ENCODE results near the gene IFITM10. TPM values are rescaled to one million over a fixed set of nuclear protein-coding genes. Genes with fewer than 3 reads are reported as not detected.
A peak's percentile ranks its signal among the peaks of the same experiment; 100 is the strongest.

Gene IFITM10
- total and polyA plus RNA-seq, 9 of the 15 experiments (the other 6 are each of a cell fraction or from before 2014, with no cell fraction given) = 0.08 to 0.13 (median 0.09) TPM; not detected in 6

GRCh38 chr11:1772270-1773130 is 22.1 kb upstream of the IFITM10 start (continued):
- TF ChIP-seq DEAF1 (CRISPR knock-in tag; IDR thresholded peaks at IDR 0.05) (no peak), SIRT6 (IDR thresholded peaks at IDR 0.05; ENCODE audit: low read depth, low read length) (no peak), KDM2B (CRISPR knock-in tag; IDR thresholded peaks at IDR 0.05) (no peak), ZNF584 (CRISPR knock-in tag; IDR thresholded peaks at IDR 0.05; ENCODE audit: low read depth) (no peak), ZSCAN29 (IDR thresholded peaks at IDR 0.05) (no peak), HNRNPUL1 (IDR thresholded peaks at IDR 0.05; ENCODE audit: low read length) (no peak), PTTG1 (tag; IDR thresholded peaks at IDR 0.05; ENCODE audit: low read depth) (no peak), MEF2A (IDR thresholded peaks at IDR 0.05; ENCODE audit: control insufficient read depth, low read depth, low read length) (no peak), PBX2 (CRISPR knock-in tag; IDR thresholded peaks at IDR 0.05; ENCODE audit: low read depth) (no peak), PBX2 (tag; conservative IDR thresholded peaks at IDR 0.05; ENCODE audit: low read depth) (no peak), EP400 (IDR thresholded peaks at IDR 0.05) (peak; percentile 74), HMBOX1 (IDR thresholded peaks at IDR 0.05) (no peak), FOXA3 (CRISPR knock-in tag; conservative IDR thresholded peaks at IDR 0.05 in 1 of 2, IDR thresholded peaks at IDR 0.05 in 1 of 2) (no peak), U2AF2 (optimal IDR thresholded peaks at IDR 0.05; ENCODE audit: low read depth, low read length) (no peak), ZNF134 (CRISPR knock-in tag; conservative IDR thresholded peaks at IDR 0.05) (no peak), GTF2E2 (tag; IDR thresholded peaks at IDR 0.05) (no peak), AFF1 (IDR thresholded peaks at IDR 0.05; ENCODE audit: low read depth in 1 of 2, partially characterized antibody in 2 of 2) (peak in 1 of 2 experiments; percentile 58), PCBP1 (IDR thresholded peaks at IDR 0.05; ENCODE audit: low read depth, low read length, poor library complexity, severe bottlenecking) (no peak)

Measured in K562 (cell line).